HUES64 (cell line): ENCODE measurements around the gene GRIP2.

Experiments used
- H3K27ac ChIP-seq: 2 replicates; pipeline ENCODE4 v1.7.0; 2013; ENCODE audit warnings: low read depth, low read length, inconsistent platforms
- H3K27me3 ChIP-seq: 2 replicates; pipeline ENCODE4 v1.6.1; 2013; ENCODE audit warnings: mild to moderate bottlenecking, low read length; ENCODE audit not compliant: insufficient read depth
- H3K36me3 ChIP-seq: 2 replicates; pipeline ENCODE4 v1.6.1; 2013; ENCODE audit warnings: mild to moderate bottlenecking, low read length; ENCODE audit not compliant: insufficient read depth
- H3K4me1 ChIP-seq: 2 replicates; pipeline ENCODE4 v1.6.1; 2013; ENCODE audit warnings: mild to moderate bottlenecking, low read length, moderate library complexity; ENCODE audit not compliant: insufficient read depth
- H3K4me3 ChIP-seq: 2 replicates; pipeline ENCODE4 v1.5.1; 2013; ENCODE audit warnings: mild to moderate bottlenecking, low read length, moderate library complexity
- H3K9ac ChIP-seq: 2 replicates; pipeline ENCODE4 v1.6.1; 2013; ENCODE audit warnings: mild to moderate bottlenecking, low read depth, low read length
- H3K9me3 ChIP-seq: 2 replicates; pipeline ENCODE4 v1.6.1; 2013; ENCODE audit warnings: low read depth, low read length; ENCODE audit not compliant: insufficient read depth
- WGBS: fragments of 150-250, 120-280 bp; methylation state at CpG from one replicate; pipeline ENCODE4 v1.1.7; 2013; ENCODE audit warnings: missing lambda C conversion rate; 5-methylcytosine and 5-hydroxymethylcytosine counted together

GRIP2 gene

DNA sequence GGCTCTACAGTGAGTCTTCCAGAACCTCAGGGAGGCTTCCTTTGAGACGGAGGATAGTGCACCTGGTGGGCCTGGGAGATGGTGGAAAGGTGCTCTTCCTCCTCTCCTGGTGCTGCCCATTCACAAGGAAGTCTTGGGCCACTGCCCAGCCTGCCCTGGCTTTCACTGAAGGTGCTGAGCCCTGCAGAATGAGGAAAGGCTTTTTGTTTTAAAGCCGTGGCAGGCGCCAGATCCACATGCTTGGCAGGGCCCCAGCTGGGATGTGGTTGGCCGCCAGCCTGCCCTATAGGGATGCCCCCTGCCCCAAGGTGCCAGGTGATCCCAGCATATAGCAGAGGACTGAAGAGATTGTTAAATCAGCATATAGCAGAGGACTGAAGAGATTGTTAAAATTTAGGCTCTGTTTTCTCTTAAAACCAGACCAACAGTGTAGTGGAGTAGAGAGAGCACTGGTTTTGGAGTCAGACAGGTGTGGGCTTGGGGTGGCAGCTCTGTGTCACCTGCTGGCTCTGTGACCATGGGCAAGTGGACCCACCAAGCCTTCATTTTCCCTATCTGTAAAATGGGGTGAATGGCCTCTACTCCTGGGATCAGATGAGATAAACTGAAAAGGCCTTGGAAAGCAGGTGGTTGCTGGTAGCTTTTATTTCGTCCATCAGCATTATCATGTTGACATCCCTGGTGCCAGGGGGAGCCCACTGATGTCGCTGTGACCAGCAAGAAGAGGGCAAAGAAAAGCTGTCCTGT is 84.4 kb downstream of the GRIP2 start:
- peaks cover 12% of the 10 kb centered on the region; the same call in 1 of the 2 replicates for H3K4me1 ChIP-seq
- 93% methylated on average over 6 of the region's 6 CpGs for WGBS
- H3K27me3 ChIP-seq: no peaks in the 10 kb centered on the region
- no peak overlapping the region for H3K4me3 ChIP-seq
- H3K9ac ChIP-seq: no peak overlapping the region
- peaks cover 86% of the 10 kb centered on the region for H3K36me3 ChIP-seq
- H3K27ac ChIP-seq: no peak overlapping the region
- H3K9me3 ChIP-seq: no peaks in the 10 kb centered on the region

DNA sequence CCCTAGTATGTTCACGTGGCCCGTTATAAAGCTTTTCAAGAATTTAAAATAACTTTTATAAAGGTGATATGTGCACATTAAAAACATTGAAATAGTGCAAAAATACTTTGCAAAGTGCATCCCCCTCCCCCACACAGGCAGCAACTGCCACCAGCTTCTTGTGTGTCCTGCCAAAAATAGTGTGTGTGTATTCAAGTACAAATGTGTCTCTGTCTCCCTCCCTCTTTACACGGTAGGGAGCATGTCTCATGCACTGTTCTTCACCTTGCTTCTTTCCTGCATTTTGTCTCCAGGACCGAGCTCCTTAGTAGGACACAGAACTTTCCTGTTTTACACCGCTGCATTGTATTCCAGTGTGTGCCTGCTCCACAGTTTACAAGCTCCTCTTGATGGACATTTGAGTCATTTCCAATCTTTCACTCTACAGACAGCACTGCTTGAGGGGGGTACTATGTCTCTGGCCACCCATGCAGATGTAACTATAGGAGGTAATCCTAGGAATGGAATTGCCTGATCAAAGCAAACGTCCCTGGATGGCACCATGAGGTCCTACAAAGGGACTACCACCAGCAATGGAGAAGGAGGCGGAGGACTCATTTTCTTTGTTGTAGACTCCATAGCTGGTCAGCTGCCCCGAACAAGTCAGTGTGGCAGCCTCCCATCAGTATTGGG is 85.4 kb downstream of the GRIP2 start:
- Histone ChIP-seq H3K36me3 (peaks cover 85% of the 10 kb centered on the region), H3K4me1 (peaks cover 12% of the 10 kb centered on the region; the same call in 1 of the 2 replicates), H3K27ac (no peak overlapping the region), H3K9me3 (no peaks in the 10 kb centered on the region), H3K4me3 (no peak overlapping the region), H3K9ac (no peak overlapping the region), H3K27me3 (no peaks in the 10 kb centered on the region)
- 93% methylated on average over 6 of the region's 8 CpGs for WGBS

DNA sequence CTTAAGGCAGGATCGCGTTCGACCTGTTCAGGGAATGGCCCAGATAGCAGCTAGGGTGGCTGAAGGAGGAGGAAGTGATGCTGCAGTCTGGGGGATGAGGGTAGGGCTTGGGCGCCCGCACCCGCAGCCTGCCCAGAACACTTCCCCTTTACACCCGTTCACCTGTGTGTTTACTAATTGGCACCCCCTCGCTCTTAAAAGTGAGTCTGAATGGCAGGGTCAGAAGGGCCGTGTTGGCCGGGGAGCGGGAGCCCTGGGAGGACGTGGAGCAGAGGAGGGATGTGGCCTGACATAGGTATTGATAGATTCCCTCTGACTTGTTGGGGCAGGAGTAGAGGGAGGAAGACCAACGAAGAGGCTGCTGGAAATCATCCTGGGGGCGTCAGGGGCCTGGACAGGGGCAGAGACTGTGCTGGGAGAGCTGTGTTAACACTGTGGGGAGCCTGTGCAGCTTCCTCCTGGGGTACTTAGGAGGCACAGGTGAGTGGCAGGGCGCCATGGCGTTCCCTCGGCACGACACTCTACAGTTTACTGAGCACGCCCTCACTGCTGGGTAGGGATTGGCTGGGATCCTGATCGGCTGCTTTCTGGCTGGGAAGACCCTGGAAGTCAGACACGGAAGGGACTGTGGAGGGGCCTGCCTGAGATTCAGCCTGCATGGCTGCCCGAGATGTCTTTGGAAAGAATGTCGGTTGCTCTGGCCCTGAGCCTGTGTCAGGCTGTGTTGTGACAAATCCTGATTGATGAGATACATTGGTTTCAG is 86.1 kb downstream of the GRIP2 start:
- Histone ChIP-seq H3K36me3 (peaks cover 83% of the 10 kb centered on the region), H3K27ac (no peak overlapping the region), H3K9ac (no peak overlapping the region), H3K4me1 (peaks cover 12% of the 10 kb centered on the region; the same call in 1 of the 2 replicates), H3K27me3 (no peaks in the 10 kb centered on the region), H3K4me3 (no peak overlapping the region), H3K9me3 (no peaks in the 10 kb centered on the region)
- 90% methylated on average over 22 of the region's 23 CpGs for WGBS

DNA sequence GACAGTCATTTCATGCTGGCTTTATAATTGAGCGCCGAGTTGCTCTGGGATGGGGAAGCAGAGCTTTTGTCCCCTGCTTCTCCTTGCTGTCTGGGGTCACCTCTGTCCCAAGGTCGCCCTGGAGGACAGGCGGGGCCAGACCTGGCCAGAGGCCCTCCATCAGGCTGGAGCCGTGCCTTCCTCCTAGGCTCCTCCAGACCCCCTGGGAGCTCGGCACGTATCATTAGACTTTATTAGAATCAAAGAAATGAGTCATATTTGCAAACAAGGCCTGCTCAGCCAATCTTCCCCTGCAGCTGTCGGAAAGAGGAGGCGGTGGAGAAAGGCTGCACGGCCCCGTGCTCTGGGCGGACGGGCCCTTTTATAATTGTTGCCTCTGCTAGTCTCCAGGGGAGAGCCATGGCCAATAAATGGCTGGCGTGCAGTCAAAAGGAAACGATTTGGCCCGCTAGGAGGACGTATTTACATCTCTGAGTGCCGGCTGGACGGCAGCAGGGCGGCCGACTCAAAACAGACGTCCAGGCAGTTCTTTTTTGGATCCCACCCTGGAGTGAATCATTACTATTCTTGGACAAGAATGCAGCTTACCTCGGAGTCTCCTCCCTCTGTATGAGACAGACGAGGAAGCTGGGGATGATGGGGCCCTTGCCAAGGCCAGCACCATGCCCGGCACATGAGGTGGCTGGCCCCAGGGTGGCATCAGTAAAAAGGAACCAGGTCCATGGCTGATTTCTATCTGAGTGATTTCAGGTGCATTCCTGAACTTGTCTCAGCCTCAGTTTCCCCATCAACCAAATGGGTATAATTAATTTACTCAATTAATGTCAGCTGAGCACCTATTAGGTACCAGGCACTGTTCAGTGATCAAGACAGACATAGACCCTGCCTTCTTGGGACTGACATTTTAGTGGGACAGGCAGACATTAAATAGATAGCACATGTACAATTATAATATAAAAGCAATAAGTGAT is 87.1 kb downstream of the GRIP2 start:
- Histone ChIP-seq H3K4me3 (no peak overlapping the region), H3K9me3 (no peaks in the 10 kb centered on the region), H3K9ac (no peak overlapping the region), H3K36me3 (peaks cover 84% of the 10 kb centered on the region), H3K27ac (no peak overlapping the region), H3K27me3 (no peaks in the 10 kb centered on the region), H3K4me1 (0 out of 2 replicates have a peak, but pooled peaks cover 5% of the 10 kb centered on the region)
- 94% methylated on average over 25 of the region's 25 CpGs for WGBS

DNA sequence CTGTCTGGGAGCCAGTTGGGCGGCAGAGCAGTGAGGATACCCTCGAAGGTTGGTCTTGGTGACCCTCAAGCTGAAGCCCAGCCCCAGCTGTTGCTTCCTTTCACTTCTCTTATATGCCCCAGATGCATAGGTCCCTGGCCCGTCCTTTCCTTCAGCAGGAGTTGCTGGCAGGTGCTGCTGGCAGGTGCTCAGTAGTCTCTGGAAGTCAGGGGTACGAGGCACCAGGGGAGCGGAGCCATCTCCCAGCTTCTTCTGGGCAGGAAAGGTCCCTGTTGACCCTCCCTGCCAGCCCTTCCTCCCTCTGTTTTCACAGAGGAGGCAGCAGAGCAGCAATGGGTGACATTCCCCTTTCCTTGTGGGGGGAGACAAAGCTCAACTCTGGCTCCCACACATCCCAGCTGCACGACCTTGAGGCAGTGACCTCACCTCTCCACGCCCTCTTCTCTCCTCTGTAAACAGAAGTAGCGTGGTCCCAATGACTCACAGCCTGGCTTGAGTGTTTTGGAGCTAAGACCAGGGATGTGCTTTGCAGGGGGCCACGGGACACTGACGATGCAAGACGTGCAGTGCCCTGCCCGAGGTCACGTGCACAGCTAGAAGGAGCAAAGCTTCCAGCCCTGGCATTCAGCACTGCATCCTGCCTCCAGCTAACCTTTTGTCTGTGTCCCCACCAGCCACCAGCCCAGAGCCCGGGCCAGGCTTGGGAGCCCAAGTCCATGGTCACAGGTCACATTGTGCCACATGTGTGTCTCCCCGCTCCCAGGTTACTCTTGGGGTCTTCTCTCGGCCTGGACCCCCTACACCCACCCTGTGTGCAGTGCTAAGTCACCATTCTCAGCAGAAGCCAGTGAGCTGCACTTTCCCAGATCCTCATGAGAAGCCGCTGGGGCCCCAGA is 88.0 kb downstream of the GRIP2 start:
- Histone ChIP-seq H3K9me3 (peaks cover 4% of the 10 kb centered on the region; the same call in 1 of the 2 replicates), H3K9ac (no peak overlapping the region), H3K4me1 (no peaks in the 10 kb centered on the region), H3K27me3 (no peaks in the 10 kb centered on the region), H3K4me3 (no peak overlapping the region), H3K36me3 (peaks cover 94% of the 10 kb centered on the region), H3K27ac (no peak overlapping the region)
- 89% methylated on average over 17 of the region's 17 CpGs for WGBS

DNA sequence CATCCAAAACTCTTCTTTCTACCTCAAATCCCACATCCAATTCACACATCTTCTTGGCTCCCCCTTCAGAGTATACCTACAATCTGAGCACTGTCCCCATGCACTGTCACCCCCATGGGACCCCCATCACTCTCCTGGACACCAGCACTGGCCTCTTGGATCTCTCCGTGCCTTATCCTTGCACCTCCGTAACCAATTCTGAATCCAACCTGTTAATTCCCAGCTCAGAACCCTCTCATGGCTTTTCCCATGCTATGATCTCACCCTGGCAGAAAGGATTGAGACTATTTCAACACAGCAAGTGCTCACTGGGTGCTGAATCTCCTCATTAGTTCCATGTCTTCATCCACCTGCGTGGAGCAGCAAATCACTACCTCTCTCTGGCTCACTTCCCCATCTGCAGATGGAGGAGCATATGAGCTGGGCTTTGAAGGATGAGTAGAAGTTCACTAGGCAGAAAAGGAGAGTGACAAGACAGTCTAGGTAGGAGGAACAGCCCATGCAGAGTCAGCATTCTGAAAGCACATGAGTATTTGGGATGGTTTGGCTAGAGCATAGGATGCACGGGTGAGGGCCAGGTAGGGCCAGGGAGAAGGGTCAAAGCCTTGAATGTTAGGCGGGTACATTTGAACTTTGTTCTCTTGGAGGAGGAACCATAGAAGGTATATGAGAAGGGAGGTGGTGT is 89.1 kb downstream of the GRIP2 start:
- WGBS: 97% methylated on average over 5 of the region's 5 CpGs
- H3K9ac ChIP-seq: no peak overlapping the region
- no peaks in the 10 kb centered on the region for H3K27me3 ChIP-seq
- peaks cover 95% of the 10 kb centered on the region for H3K36me3 ChIP-seq
- no peaks in the 10 kb centered on the region for H3K4me1 ChIP-seq
- no peak overlapping the region for H3K27ac ChIP-seq
- peaks cover 4% of the 10 kb centered on the region; the same call in 1 of the 2 replicates for H3K9me3 ChIP-seq
- no peak overlapping the region for H3K4me3 ChIP-seq

DNA sequence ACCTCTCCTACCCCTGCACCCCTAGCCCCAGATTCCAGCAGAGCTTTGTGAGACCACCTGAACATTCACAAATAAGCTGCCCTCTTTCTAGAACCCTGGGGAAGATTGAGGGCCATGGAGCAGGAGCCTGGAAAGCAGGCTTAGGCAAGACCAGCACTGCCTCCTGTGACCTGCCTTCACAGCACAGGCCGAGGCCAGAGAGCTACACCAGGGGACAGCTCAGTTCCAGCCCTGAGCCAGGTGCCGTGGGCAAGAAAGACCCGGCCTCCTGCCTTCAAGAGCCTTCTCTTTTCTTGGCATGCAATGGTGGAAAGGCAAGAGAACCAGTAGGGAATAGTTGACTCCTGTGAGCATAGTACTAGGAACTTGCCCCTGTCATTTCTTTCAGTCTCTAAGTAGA is 89.6 kb downstream of the GRIP2 start:
- H3K4me3 ChIP-seq: no peak overlapping the region
- peaks cover 95% of the 10 kb centered on the region for H3K36me3 ChIP-seq
- no peaks in the 10 kb centered on the region for H3K27me3 ChIP-seq
- H3K4me1 ChIP-seq: no peaks in the 10 kb centered on the region
- H3K9ac ChIP-seq: no peak overlapping the region
- H3K9me3 ChIP-seq: peaks cover 4% of the 10 kb centered on the region; the same call in 1 of the 2 replicates
- 92% methylated on average over 3 of the region's 3 CpGs for WGBS
- H3K27ac ChIP-seq: no peak overlapping the region

DNA sequence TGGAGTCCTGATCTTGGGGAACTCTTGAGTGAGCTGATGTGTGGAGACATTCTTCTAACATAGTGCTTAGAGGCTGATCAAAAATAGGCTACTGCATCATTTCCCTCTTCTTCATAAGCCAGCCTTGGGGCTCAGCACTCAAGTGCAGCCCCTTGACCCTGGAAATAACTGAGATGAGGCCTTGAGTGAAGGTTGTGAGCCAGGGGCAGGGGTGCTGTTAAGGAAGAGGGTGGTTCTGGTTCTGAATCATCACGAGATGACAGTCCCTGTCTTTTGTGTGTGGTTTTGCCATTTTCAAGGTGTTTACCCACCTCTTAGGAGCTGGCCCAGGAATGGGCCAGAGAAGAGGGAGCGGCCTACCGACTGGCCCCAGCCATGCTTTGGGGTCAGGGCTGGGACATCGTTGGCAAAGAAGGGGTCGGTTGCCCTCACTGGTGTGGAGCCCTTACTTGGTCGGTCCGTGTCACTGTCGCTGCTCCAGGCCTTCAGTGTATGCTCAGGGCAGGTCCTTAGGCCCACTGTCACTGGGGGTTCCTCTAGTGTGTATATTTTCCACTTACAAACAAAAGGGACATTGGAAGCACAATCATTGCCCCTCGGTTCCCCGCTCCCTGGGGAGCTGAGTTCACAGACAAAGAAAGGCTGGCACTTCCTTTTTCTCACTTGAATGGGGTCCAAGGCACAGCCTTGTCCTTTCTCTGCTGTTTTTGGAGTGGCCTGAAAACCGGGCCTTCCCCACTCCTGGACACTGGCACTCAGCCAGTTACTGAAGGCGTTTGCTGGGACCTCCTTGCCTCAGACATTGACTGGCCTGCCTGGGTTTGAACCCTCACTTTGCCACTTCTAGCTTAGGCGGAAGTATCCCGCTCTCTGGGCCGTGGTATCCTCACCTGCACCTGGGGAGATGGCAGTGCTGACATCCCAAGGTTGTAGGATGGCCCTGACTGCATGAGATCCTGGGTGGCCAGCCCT is 91.1 kb downstream of the GRIP2 start:
- H3K9ac ChIP-seq: no peak overlapping the region
- H3K4me3 ChIP-seq: no peak overlapping the region
- H3K27me3 ChIP-seq: no peaks in the 10 kb centered on the region
- peaks cover 4% of the 10 kb centered on the region; the same call in 1 of the 2 replicates for H3K9me3 ChIP-seq
- H3K4me1 ChIP-seq: no peaks in the 10 kb centered on the region
- H3K27ac ChIP-seq: no peak overlapping the region
- H3K36me3 ChIP-seq: peaks cover 92% of the 10 kb centered on the region
- 93% methylated on average over 15 of the region's 15 CpGs for WGBS

DNA sequence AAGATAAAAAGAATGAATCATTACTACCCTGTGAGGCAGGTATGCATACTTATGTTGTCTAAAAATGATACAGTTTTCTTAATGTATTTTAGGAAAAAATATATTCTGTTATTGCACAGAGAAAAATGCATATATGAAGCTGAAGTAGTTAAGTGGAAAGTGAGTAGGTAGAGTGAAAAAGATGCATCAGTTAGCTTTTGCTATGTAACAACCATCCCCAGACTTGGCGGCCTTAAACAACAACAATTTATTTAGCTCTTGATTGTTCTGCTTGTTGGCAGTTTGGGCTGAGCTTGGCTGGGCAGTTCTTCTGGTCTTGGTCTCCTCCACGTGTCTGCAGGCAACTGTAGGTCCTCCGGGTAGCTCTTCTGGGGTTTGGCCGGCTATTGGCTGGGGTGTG is 92.1 kb downstream of the GRIP2 start:
- Histone ChIP-seq H3K27ac (no peak overlapping the region), H3K4me1 (no peaks in the 10 kb centered on the region), H3K4me3 (no peak overlapping the region), H3K27me3 (no peaks in the 10 kb centered on the region), H3K9me3 (peaks cover 4% of the 10 kb centered on the region; the same call in 1 of the 2 replicates), H3K9ac (no peak overlapping the region), H3K36me3 (peaks cover 92% of the 10 kb centered on the region)
- 93% methylated on average over 4 of the region's 4 CpGs for WGBS
